Neural progenitor cell (in vitro differentiated cells): ENCODE data around the gene NEDD9. TPM values are rescaled to one million over a fixed set of nuclear protein-coding genes. Genes with fewer than 3 reads are reported as not detected.

Experiments used
- DNase-seq: peaks from one replicate; pipeline ENCODE4 v3.0.0-alpha.2; 2016; ENCODE audit warnings: low spot score
- H2AFZ ChIP-seq: fragments of 200-600 bp; sonication (generic); replicated peaks from 2 replicates; pipeline ENCODE4 v1.6.1; 2016; ENCODE audit warnings: antibody characterized with exemption
- H3F3A ChIP-seq: fragments of 200-600 bp; sonication (generic); 2 replicates; pipeline ENCODE4 v1.6.1; 2016; ENCODE audit warnings: antibody characterized with exemption, low read depth
- H3K27ac ChIP-seq: fragments of 200-600 bp; sonication (generic); 2 replicates; pipeline ENCODE4 v1.5.1; 2016; ENCODE audit warnings: mild to moderate bottlenecking
- H3K27me3 ChIP-seq: fragments of 200-600 bp; sonication (generic); 2 replicates; pipeline ENCODE4 v1.6.1; 2016; ENCODE audit warnings: mild to moderate bottlenecking, moderate library complexity
- H3K36me3 ChIP-seq: fragments of 200-600 bp; sonication (generic); 2 replicates; pipeline ENCODE4 v1.5.1; 2016
- H3K4me1 ChIP-seq: fragments of 200-600 bp; sonication (generic); 2 replicates; pipeline ENCODE4 v1.6.1; 2016; ENCODE audit warnings: mixed run types
- H3K4me2 ChIP-seq: fragments of 200-600 bp; sonication (generic); 2 replicates; pipeline ENCODE4 v1.6.1; 2016
- H3K4me3 ChIP-seq: fragments of 200-600 bp; sonication (generic); 2 replicates; pipeline ENCODE4 v1.5.1; 2016
- H3K79me2 ChIP-seq: fragments of 200-600 bp; sonication (generic); 2 replicates; pipeline ENCODE4 v1.6.1; 2016; ENCODE audit warnings: low read depth
- H3K9ac ChIP-seq: fragments of 200-600 bp; sonication (generic); 2 replicates; pipeline ENCODE4 v1.6.1; 2016
- H3K9me3 ChIP-seq: fragments of 200-600 bp; sonication (generic); 2 replicates; pipeline ENCODE4 v1.5.1; 2016; ENCODE audit warnings: low read depth
- H4K20me1 ChIP-seq: fragments of 200-600 bp; sonication (generic); 2 replicates; pipeline ENCODE4 v1.6.1; 2016; ENCODE audit warnings: low read depth
- H3K27ac Mint-ChIP-seq: 3 replicates; pipeline ENCODE4 v1.8.0; 2021; ENCODE audit warnings: mixed read lengths
- H3K27me3 Mint-ChIP-seq: 2 replicates; pipeline ENCODE4 v1.8.0; 2022; ENCODE audit warnings: low read depth, mild to moderate bottlenecking, inconsistent platforms, moderate library complexity, mixed read lengths; ENCODE audit not compliant: insufficient read depth
- H3K36me3 Mint-ChIP-seq: 3 replicates; pipeline ENCODE4 v1.8.0; 2021; ENCODE audit warnings: mixed read lengths
- H3K4me1 Mint-ChIP-seq: 3 replicates; pipeline ENCODE4 v1.8.0; 2021; ENCODE audit warnings: mixed read lengths
- H3K4me3 Mint-ChIP-seq: 3 replicates; pipeline ENCODE4 v1.8.0; 2021; ENCODE audit warnings: mild to moderate bottlenecking, moderate library complexity, mixed read lengths
- H3K9me3 Mint-ChIP-seq: 3 replicates; pipeline ENCODE4 v1.8.0; 2020; ENCODE audit warnings: mixed read lengths
- CTCF ChIP-seq: fragments of 200-600 bp; sonication (generic); IDR thresholded peaks from 2 replicates; pipeline ENCODE4 v1.5.1; 2017; ENCODE audit warnings: antibody characterized with exemption, mild to moderate bottlenecking
- EZH2 ChIP-seq: fragments of 200-600 bp; sonication (generic); IDR thresholded peaks from 2 replicates; pipeline ENCODE4 v1.6.1; 2017; ENCODE audit warnings: antibody characterized with exemption, mild to moderate bottlenecking, moderate library complexity
- EZH2phosphoT487 ChIP-seq: fragments of 200-600 bp; sonication (generic); IDR thresholded peaks from 2 replicates; pipeline ENCODE4 v1.6.1; 2017; ENCODE audit warnings: antibody characterized with exemption
- total RNA-seq: library from RNA; depleted of rRNA; stranded (reverse); fragments of >200 nt; gene quantifications from 2 replicates; pipeline ENCODE4 v1.2.3, GENCODE V29; 2015; ENCODE audit warnings: low replicate concordance

Gene NEDD9
- total RNA-seq, 1 donor from 2014 or later: 4.9 TPM

GRCh38 chr6:11163932-11164331, 68.5 kb downstream of the NEDD9 start:
- no peak for DNase-seq
- Histone ChIP-seq H4K20me1 (no peaks in the 10 kb centered on the region), H2AFZ (no peak overlapping the region), H3K36me3 (no peaks in the 10 kb centered on the region), H3K79me2 (no peaks in the 10 kb centered on the region), H3K4me2 (no peak overlapping the region), H3K4me1 (peaks cover 18% of the 10 kb centered on the region), H3K27me3 (no peaks in the 10 kb centered on the region), H3K4me3 (no peak overlapping the region), H3K27ac (no peak overlapping the region), H3K9ac (no peak overlapping the region), H3F3A (no peaks in the 10 kb centered on the region), H3K9me3 (no peaks in the 10 kb centered on the region)
- Mint-ChIP-seq H3K27ac (no peak overlapping the region), H3K4me1 (peaks cover 22% of the 10 kb centered on the region), H3K36me3 (no peaks in the 10 kb centered on the region), H3K4me3 (no peak overlapping the region), H3K27me3 (no peaks in the 10 kb centered on the region), H3K9me3 (no peaks in the 10 kb centered on the region)
- TF ChIP-seq EZH2phosphoT487 (no peak), CTCF (no peak), EZH2 (no peak)

- peaks cover 18% of the 10 kb centered on the region for H3K4me1 ChIP-seq
- H2AFZ ChIP-seq: no peak overlapping the region
- H4K20me1 ChIP-seq: no peaks in the 10 kb centered on the region
- no peak overlapping the region for H3K27ac ChIP-seq
- no peak overlapping the region for H3K4me3 ChIP-seq
- Mint-ChIP-seq H3K27me3 (no peaks in the 10 kb centered on the region), H3K27ac (no peak overlapping the region), H3K9me3 (peaks cover 2% of the 10 kb centered on the region), H3K36me3 (no peaks in the 10 kb centered on the region), H3K4me3 (no peak overlapping the region), H3K4me1 (peaks cover 18% of the 10 kb centered on the region)
- H3F3A ChIP-seq: no peaks in the 10 kb centered on the region
- no peak overlapping the region for H3K9ac ChIP-seq
- no peak for DNase-seq
- H3K79me2 ChIP-seq: no peaks in the 10 kb centered on the region
- H3K27me3 ChIP-seq: no peaks in the 10 kb centered on the region
- H3K36me3 ChIP-seq: no peaks in the 10 kb centered on the region
- TF ChIP-seq EZH2: no peak
- no peak for TF ChIP-seq EZH2phosphoT487
- no peak for TF ChIP-seq CTCF
- no peak overlapping the region for H3K4me2 ChIP-seq
- no peaks in the 10 kb centered on the region for H3K9me3 ChIP-seq
Measured at GRCh38 chr6:11162262-11162661, 70.2 kb downstream of the NEDD9 start.

GRCh38 chr6:11161031-11161956, 71.2 kb downstream of the NEDD9 start:
- no peaks in the 10 kb centered on the region for H3K36me3 ChIP-seq
- Mint-ChIP-seq H3K4me1 (peaks cover 18% of the 10 kb centered on the region), H3K36me3 (no peaks in the 10 kb centered on the region), H3K9me3 (peaks cover 2% of the 10 kb centered on the region), H3K27ac (no peak overlapping the region), H3K27me3 (no peaks in the 10 kb centered on the region), H3K4me3 (no peak overlapping the region)
- no peaks in the 10 kb centered on the region for H3K79me2 ChIP-seq
- H3K4me2 ChIP-seq: peak overlapping the region; percentile 31
- no peaks in the 10 kb centered on the region for H3F3A ChIP-seq
- peaks cover 18% of the 10 kb centered on the region for H3K4me1 ChIP-seq
- H3K9me3 ChIP-seq: no peaks in the 10 kb centered on the region
- no peak overlapping the region for H3K27ac ChIP-seq
- no peak for DNase-seq
- no peak overlapping the region for H2AFZ ChIP-seq
- H4K20me1 ChIP-seq: no peaks in the 10 kb centered on the region
- TF ChIP-seq CTCF: no peak
- TF ChIP-seq EZH2phosphoT487: no peak
- TF ChIP-seq EZH2: no peak
- H3K27me3 ChIP-seq: no peaks in the 10 kb centered on the region
- no peak overlapping the region for H3K9ac ChIP-seq
- no peak overlapping the region for H3K4me3 ChIP-seq
